Ovary (tissue), 9 donors: ENCODE measurements around the gene FAM193A. TPM values are rescaled to one million over a fixed set of nuclear protein-coding genes. Genes with fewer than 3 reads are reported as not detected.
A peak's percentile ranks its signal among the peaks of the same experiment; 100 is the strongest.

Experiments
- DNase-seq, 5 donors: peaks; one replicate each; pipeline ENCODE4 v3.0.0-alpha.2; 2019 to 2020
- H3K27ac ChIP-seq, 2 donors: fragments of 200-600 bp; one replicate each; pipeline versions ENCODE4 v1.5.1 to v1.8.0; 2019 to 2022
- H3K27me3 ChIP-seq: fragments of 200-600 bp; one replicate; pipeline ENCODE4 v1.8.0; 2022
- H3K36me3 ChIP-seq: fragments of 200-600 bp; sonication (generic); one replicate; pipeline ENCODE4 v1.5.1; 2019
- H3K4me1 ChIP-seq: one replicate; pipeline ENCODE4 v1.8.1; 2013; ENCODE audit warnings: mild to moderate bottlenecking, moderate library complexity; ENCODE audit not compliant: insufficient read depth
- H3K4me3 ChIP-seq: fragments of 200-600 bp; sonication (generic); one replicate; pipeline ENCODE4 v1.5.1; 2017
- H3K9me3 ChIP-seq, 2 donors: fragments of 200-600 bp in 1 of 2; sonication (generic) in 1 of 2; one replicate each; pipeline versions ENCODE4 v1.5.1 to v1.8.1; 2013 to 2019; ENCODE audit warnings: mild to moderate bottlenecking in 1 of 2, moderate library complexity in 1 of 2
- EP300 ChIP-seq: sonication (generic); formaldehyde crosslinking; IDR thresholded peaks from one replicate; pipeline ENCODE4 v1.6.1; 2017; ENCODE audit warnings: antibody characterized with exemption
- POLR2A ChIP-seq: fragments of 450-650 bp; IDR thresholded peaks from one replicate; pipeline ENCODE4 v1.6.1; 2017; ENCODE audit warnings: antibody characterized with exemption, mild to moderate bottlenecking, moderate library complexity
- WGBS, 3 donors: extraction: QIAGEN DNeasy Blood & Tissue Kit in 1 of 3; methylation state at CpG; one replicate each; pipeline versions ENCODE4 v1.1.5 to v1.1.7; 2013 to 2017; 5-methylcytosine and 5-hydroxymethylcytosine counted together
- intact Hi-C, 4 donors: fragments of 100-400 bp; cut with DNase I; formaldehyde crosslinking; loops; one replicate each; pipeline versions ENCODE4 v1.11.0 to v1.15.1; 2022 to 2023
- polyA plus RNA-seq, 2 donors: library from polyadenylated mRNA; stranded (reverse); fragments of 200-250 nt in 1 of 2; fragments of 350-450 nt in 1 of 2; fragmentation: Illumina TruSeq in 1 of 2; extraction: RNeasy Lipid Tissue Mini Kit (QIAGEN cat#74804) in 1 of 2; gene quantifications; one replicate each; pipeline ENCODE4 v1.2.3, GENCODE V29; 2013 to 2014
- total RNA-seq, 7 donors: library from RNA; depleted of rRNA in 2 of 7; stranded (reverse); fragments of >200 nt in 2 of 7; fragmentation: NEBNext Ultra II Directional in 3 of 7; extraction: Animal tissue kit (Norgen Biotek cat#: 25700) in 3 of 7; gene quantifications; one replicate each; pipeline versions ENCODE4 v1.1.0 to v1.2.4, GENCODE V29; 2016 to 2023
- TF ChIP-seq, protein P1 (sequence below), 3 donors: fragments of 450-650 bp in 2 of 3; fragments of 200-600 bp in 1 of 3; IDR thresholded peaks; one replicate each; pipeline versions ENCODE4 v1.5.1 to v1.8.0; 2016 to 2022; ENCODE audit warnings: antibody characterized with exemption in 3 of 3, mild to moderate bottlenecking in 1 of 3
- donor health status: DM: no; HTN: no; CAD: no; lungs with moderate emphysema.
- donor health status: DM: no; HTN: no; CAD: no.
- donor health status: Bipolar disorder and iron deficiency.
- donor health status: DM: yes; HTN: yes; CAD: no.
- donor health status: DM: no; HTN: no; CAD: no.
- donor health status: DM: yes; HTN: yes; CAD: no.

Gene FAM193A
- total and polyA plus RNA-seq, 9 donors = 16.0 to 39.1 (median 28.7) TPM

DNA sequence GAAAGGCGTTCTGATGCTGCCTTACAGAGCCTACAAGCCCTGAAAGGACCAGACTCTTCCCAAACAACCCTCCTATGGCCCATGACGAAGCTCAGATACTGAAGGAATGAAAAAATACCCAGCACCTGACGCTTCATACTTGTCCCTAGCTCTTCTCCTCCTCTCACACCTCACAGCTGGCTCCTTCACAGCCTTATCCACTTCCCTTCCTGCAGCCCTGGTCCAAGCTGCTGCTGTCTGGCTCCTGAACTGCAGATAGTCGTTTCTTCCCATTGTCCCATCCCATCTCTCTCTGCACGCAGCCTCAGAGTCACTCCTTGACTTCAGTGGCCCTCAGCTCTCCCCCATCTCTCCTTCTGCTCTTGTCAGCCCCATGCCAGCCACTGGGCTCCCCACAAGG lies 56.6 kb downstream of the FAM193A start:
- 57 to 70% (median 64%) methylated on average over 5 of the region's 5 CpGs for WGBS, 3 donors
- intact Hi-C loops = no loop called here
- no peak for TF ChIP-seq POLR2A
- TF ChIP-seq, protein P1, sequence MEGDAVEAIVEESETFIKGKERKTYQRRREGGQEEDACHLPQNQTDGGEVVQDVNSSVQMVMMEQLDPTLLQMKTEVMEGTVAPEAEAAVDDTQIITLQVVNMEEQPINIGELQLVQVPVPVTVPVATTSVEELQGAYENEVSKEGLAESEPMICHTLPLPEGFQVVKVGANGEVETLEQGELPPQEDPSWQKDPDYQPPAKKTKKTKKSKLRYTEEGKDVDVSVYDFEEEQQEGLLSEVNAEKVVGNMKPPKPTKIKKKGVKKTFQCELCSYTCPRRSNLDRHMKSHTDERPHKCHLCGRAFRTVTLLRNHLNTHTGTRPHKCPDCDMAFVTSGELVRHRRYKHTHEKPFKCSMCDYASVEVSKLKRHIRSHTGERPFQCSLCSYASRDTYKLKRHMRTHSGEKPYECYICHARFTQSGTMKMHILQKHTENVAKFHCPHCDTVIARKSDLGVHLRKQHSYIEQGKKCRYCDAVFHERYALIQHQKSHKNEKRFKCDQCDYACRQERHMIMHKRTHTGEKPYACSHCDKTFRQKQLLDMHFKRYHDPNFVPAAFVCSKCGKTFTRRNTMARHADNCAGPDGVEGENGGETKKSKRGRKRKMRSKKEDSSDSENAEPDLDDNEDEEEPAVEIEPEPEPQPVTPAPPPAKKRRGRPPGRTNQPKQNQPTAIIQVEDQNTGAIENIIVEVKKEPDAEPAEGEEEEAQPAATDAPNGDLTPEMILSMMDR (IDR thresholded peaks at IDR 0.05) = no peak
- TF ChIP-seq EP300 = no peak
- DNase-seq = no peak
- no peak overlapping the region for H3K27ac ChIP-seq
- H3K4me1 ChIP-seq = peaks cover 29% of the 10 kb centered on the region
- no peaks in the 10 kb centered on the region for H3K36me3 ChIP-seq
- no peaks in the 10 kb centered on the region for H3K27me3 ChIP-seq
- no peak overlapping the region for H3K4me3 ChIP-seq
- H3K9me3 ChIP-seq = no peaks in the 10 kb centered on the region

DNA sequence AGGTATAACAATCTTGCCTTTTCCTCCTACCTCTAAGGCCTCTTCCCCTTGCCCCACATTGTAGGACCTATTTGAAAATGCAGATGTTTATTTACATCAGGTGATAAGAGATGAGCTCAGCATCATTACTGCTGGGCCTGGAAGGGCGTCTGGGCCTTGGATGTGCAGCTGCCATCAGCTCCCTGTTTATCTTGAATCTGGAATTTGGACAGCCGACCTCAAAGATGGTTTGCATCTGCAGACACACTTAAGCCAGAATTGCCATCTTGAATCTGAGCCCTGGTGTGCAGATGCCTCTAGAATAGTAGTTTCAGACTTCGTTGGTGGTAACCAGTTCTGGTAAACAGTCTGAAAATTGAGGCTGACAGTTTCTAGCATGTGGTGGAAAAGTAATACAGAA lies 59.0 kb downstream of the FAM193A start:
- no peaks in the 10 kb centered on the region for H3K27me3 ChIP-seq
- H3K27ac ChIP-seq = no peak overlapping the region
- H3K9me3 ChIP-seq = no peaks in the 10 kb centered on the region
- DNase-seq = no peak
- no peak overlapping the region for H3K4me3 ChIP-seq
- WGBS, 3 donors = 31 to 48% (median 33%) methylated on average over 3 of the region's 3 CpGs
- no peaks in the 10 kb centered on the region for H3K36me3 ChIP-seq
- no peak for TF ChIP-seq POLR2A
- TF ChIP-seq, protein P1 (IDR thresholded peaks at IDR 0.05) = no peak
- TF ChIP-seq EP300 = no peak
- peaks cover 31% of the 10 kb centered on the region for H3K4me1 ChIP-seq
- intact Hi-C loops = no loop called here

GRCh38 chr4:2595952-2596552 lies 59.6 kb downstream of the FAM193A start:
- TF ChIP-seq EP300 (no peak), POLR2A (no peak)
- TF ChIP-seq, protein P1 (IDR thresholded peaks at IDR 0.05) = no peak
- 81 to 84% (median 84%) methylated on average over 11 of the region's 11 CpGs for WGBS, 3 donors
- peaks cover 27% of the 10 kb centered on the region for H3K4me1 ChIP-seq
- no peaks in the 10 kb centered on the region for H3K27me3 ChIP-seq
- intact Hi-C loops = no loop called here
- peak overlapping the region in 1 of 2 donors; percentile 28 for H3K27ac ChIP-seq
- DNase-seq = no peak
- no peaks in the 10 kb centered on the region for H3K36me3 ChIP-seq
- no peaks in the 10 kb centered on the region for H3K9me3 ChIP-seq
- no peak overlapping the region for H3K4me3 ChIP-seq

GRCh38 chr4:2596611-2597010 lies 60.2 kb downstream of the FAM193A start:
- no peaks in the 10 kb centered on the region for H3K27me3 ChIP-seq
- DNase-seq = no peak
- H3K27ac ChIP-seq = peak overlapping the region in 1 of 2 donors; percentile 28
- H3K4me3 ChIP-seq = no peak overlapping the region
- WGBS, 3 donors = 63 to 68% (median 68%) methylated on average over 8 of the region's 8 CpGs
- H3K9me3 ChIP-seq = no peaks in the 10 kb centered on the region
- TF ChIP-seq, protein P1 (IDR thresholded peaks at IDR 0.05) = no peak
- TF ChIP-seq POLR2A = no peak
- no peak for TF ChIP-seq EP300
- no peaks in the 10 kb centered on the region for H3K36me3 ChIP-seq
- peaks cover 24% of the 10 kb centered on the region for H3K4me1 ChIP-seq
- intact Hi-C loops = no loop called here
